HepG2 (cell line): Measurements from ENCODE around the gene ITSN2. TPM values are rescaled to one million over a fixed set of nuclear protein-coding genes. Genes with fewer than 3 reads are reported as not detected.

ENCODE experiments used
- ATAC-seq: fragments of 200-7000 bp; cut with Tn5 transposase; 3 replicates; pipeline ENCODE4 v1.9.1; 2020; ENCODE audit warnings: mild to moderate bottlenecking, moderate library complexity
- BruUV-seq: library from RNA; stranded (reverse); fragments of 400-500 nt; replicated peaks from 2 replicates; lab custom pipeline; 2021; lab: Mats Ljungman, UMichigan
- CTCF ChIA-PET: fragments of 300-600 bp; formaldehyde crosslinking; extraction: SDS; loops from one replicate; lab custom pipeline; 2021; ENCODE audit warnings: low total read pairs, inconsistent platforms, low intra/inter-chr PET ratio; lab: Yijun Ruan, JAX
- POLR2A ChIA-PET: fragments of 350-600 bp; sonication (Branson Sonifier 250); formaldehyde crosslinking; loops from one replicate; lab custom pipeline; 2020; ENCODE audit warnings: antibody characterized with exemption, inconsistent platforms; lab: Yijun Ruan, JAX
- DNase-seq: peaks from one replicate; pipeline ENCODE4 v3.0.0-alpha.2; 2015; ENCODE audit warnings: low spot score
- FAIRE-seq: peaks from 3 replicates; lab custom pipeline; 2011; peaks lifted over from hg19 to GRCh38; lab: Jason Lieb, UNC
- H2AFZ ChIP-seq: one replicate; pipeline ENCODE4 v1.6.1; 2011; ENCODE audit warnings: low read length, inconsistent platforms
- H3K27ac ChIP-seq: fragments of 300-600 bp; 3 replicates; pipeline ENCODE4 v1.8.0; 2011; ENCODE audit warnings: mixed run types, mild to moderate bottlenecking, mixed read lengths, low read length, inconsistent platforms; ENCODE audit not compliant: insufficient read depth; ENCODE audit errors: extremely low read length
- H3K27me3 ChIP-seq, 2 experiments: fragments of 200-600 bp in 1 of 2; 2 replicates in 1 of 2; 3 replicates in 1 of 2; pipeline versions ENCODE4 v1.6.0 to v1.8.0; 2011; ENCODE audit warnings: low read length in 2 of 2, mild to moderate bottlenecking in 2 of 2, moderate library complexity in 2 of 2, inconsistent platforms in 1 of 2; ENCODE audit not compliant: insufficient read depth in 2 of 2, control insufficient read depth in 1 of 2
- H3K36me3 ChIP-seq, 2 experiments: fragments of 200-600 bp in 1 of 2; replicated peaks in 1 of 2; 2 replicates in 1 of 2; 3 replicates in 1 of 2; pipeline versions ENCODE4 v1.5.1 to v1.8.0; 2011; ENCODE audit warnings: low read length in 2 of 2, inconsistent platforms in 1 of 2; ENCODE audit not compliant: insufficient read depth in 2 of 2, control insufficient read depth in 1 of 2
- H3K4me1 ChIP-seq: 2 replicates; pipeline ENCODE4 v1.5.1; 2012; ENCODE audit warnings: low read length, inconsistent platforms; ENCODE audit not compliant: insufficient read depth
- H3K4me2 ChIP-seq: 2 replicates; pipeline ENCODE4 v1.6.0; 2011; ENCODE audit warnings: low read depth, low read length, inconsistent platforms
- H3K4me3 ChIP-seq, 3 experiments: fragments of 200-600 bp in 1 of 3; sonication (generic), shearing (Covaris generic) in 1 of 3; replicated peaks in 1 of 3; 2 replicates each; pipeline ENCODE4 v1.5.1; 2011 to 2016; ENCODE audit warnings: low read length in 3 of 3, inconsistent platforms in 2 of 3, low read depth in 2 of 3, mild to moderate bottlenecking in 2 of 3, control low read depth in 1 of 3, mixed read lengths in 1 of 3; ENCODE audit not compliant: insufficient read depth in 1 of 3
- H3K79me2 ChIP-seq: one replicate; pipeline ENCODE4 v1.6.1; 2011; ENCODE audit warnings: low read length, inconsistent platforms; ENCODE audit not compliant: insufficient read depth
- H3K9ac ChIP-seq: 2 replicates; pipeline ENCODE4 v1.6.0; 2011; ENCODE audit warnings: mild to moderate bottlenecking, low read depth, low read length, inconsistent platforms; ENCODE audit not compliant: insufficient read depth
- H3K9me3 ChIP-seq: 2 replicates; pipeline ENCODE4 v1.5.1; 2012; ENCODE audit warnings: mild to moderate bottlenecking, low read length
- H4K20me1 ChIP-seq: 2 replicates; pipeline ENCODE4 v1.6.0; 2011; ENCODE audit warnings: inconsistent platforms, mild to moderate bottlenecking, low read length, moderate library complexity; ENCODE audit not compliant: insufficient read depth
- PITX1 ChIP-seq: sonication (generic); formaldehyde crosslinking; IDR thresholded peaks from 2 replicates; pipeline ENCODE4 v1.5.1; 2020; ENCODE audit warnings: mild to moderate bottlenecking, missing genetic modification reagents
- ZIK1 ChIP-seq: sonication (generic); formaldehyde crosslinking; IDR thresholded peaks from 2 replicates; pipeline ENCODE4 v1.5.0; 2020; ENCODE audit warnings: mild to moderate bottlenecking, low read depth, missing genetic modification reagents, borderline replicate concordance
- ZMAT3 ChIP-seq: sonication (generic); formaldehyde crosslinking; conservative IDR thresholded peaks from 2 replicates; pipeline ENCODE4 v1.7.0; 2021; ENCODE audit warnings: missing genetic modification reagents
- ZNF136 ChIP-seq: sonication (generic); formaldehyde crosslinking; IDR thresholded peaks from 2 replicates; pipeline ENCODE4 v1.8.1; 2022; ENCODE audit warnings: low read depth, mild to moderate bottlenecking, moderate library complexity, missing genetic modification reagents
- ZNF274 ChIP-seq: sonication (generic); formaldehyde crosslinking; IDR thresholded peaks from 2 replicates; pipeline ENCODE4 v1.5.1; 2020; ENCODE audit warnings: mild to moderate bottlenecking, missing genetic modification reagents
- ZNF639 ChIP-seq: conservative IDR thresholded peaks from 2 replicates; pipeline ENCODE4 v1.6.1; 2018; ENCODE audit warnings: missing genetic modification reagents
- ZNF792 ChIP-seq: IDR thresholded peaks from 2 replicates; pipeline ENCODE4 v1.6.1; 2016
- WGBS: methylation state at CpG from one replicate; pipeline ENCODE4 v1.1.6; 2017; ENCODE audit warnings: low lambda C conversion rate; 5-methylcytosine and 5-hydroxymethylcytosine counted together
- in situ Hi-C: cut with HindIII; loops from 2 replicates; pipeline ENCODE4 v1.10.0; 2017; ENCODE audit warnings: low pct_unique_long_range_greater_than_20kb; ENCODE audit not compliant: extremely low pct_ligation_motif_present
- intact Hi-C: fragments of 100-400 bp; cut with micrococcal nuclease; formaldehyde crosslinking; loops from one replicate; pipeline ENCODE4 v1.10.0; 2022; ENCODE audit not compliant: unreplicated experiment
- polyA plus RNA-seq, 8 experiments: library from polyadenylated mRNA; depleted of rRNA in 3 of 8; stranded (reverse) in 7 of 8; unstranded in 1 of 8; fragments of >200 nt; fragmentation: Illumina TruSeq in 4 of 8; extraction: Trizol in 4 of 8; gene quantifications; 2 replicates each; pipeline versions ENCODE4 v1.2.1 to v1.2.3, GENCODE V29; 2011 to 2016; ENCODE audit warnings: low read depth in 4 of 8, missing spikeins in 1 of 8, mixed read lengths in 1 of 8; ENCODE audit not compliant: insufficient read depth in 1 of 8
- total RNA-seq, 5 experiments: library from RNA; depleted of rRNA; stranded (reverse); fragments of >200 nt; fragmentation: Illumina TruSeq; extraction: Trizol; gene quantifications; 2 replicates each; pipeline ENCODE4 v1.2.3, GENCODE V29; 2016; ENCODE audit warnings: low read depth in 1 of 5

The ITSN2 gene
- total and polyA plus RNA-seq, 2 of the 13 experiments (the other 11 are each of a cell fraction or from before 2014, with no cell fraction given) = 26.0 to 26.6 TPM

DNA sequence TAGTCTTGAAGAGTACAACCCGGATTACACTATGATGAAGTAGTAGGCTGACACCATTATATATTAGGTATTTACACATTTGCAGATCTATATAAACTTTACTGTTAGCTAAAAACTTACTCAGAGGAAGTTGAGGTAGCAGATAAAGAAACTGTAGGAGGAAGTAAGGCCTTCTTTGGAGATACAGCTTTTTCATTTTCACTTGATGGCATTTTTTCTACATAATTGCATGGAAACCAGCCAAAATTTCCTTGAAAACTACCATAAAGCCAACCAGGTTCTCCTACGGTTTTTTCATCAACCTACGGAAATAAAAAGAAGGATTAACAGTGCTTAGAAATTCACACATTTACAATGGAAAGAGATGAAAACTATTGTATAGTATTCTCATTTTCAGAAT is 98.9 kb downstream of the ITSN2 start:
- Histone ChIP-seq H3K4me3 (no peak overlapping the region), H2AFZ (no peak overlapping the region), H3K36me3 (peaks cover 0 to 18% of the 10 kb centered on the region in 2 experiments; a peak in 3 of 5 replicates), H3K79me2 (no peaks in the 10 kb centered on the region), H3K4me2 (no peak overlapping the region), H3K9me3 (no peaks in the 10 kb centered on the region), H4K20me1 (no peaks in the 10 kb centered on the region), H3K4me1 (no peaks in the 10 kb centered on the region), H3K9ac (no peak overlapping the region), H3K27me3 (no peaks in the 10 kb centered on the region), H3K27ac (no peak overlapping the region)
- ChIA-PET CTCF (no interaction called here), POLR2A (no interaction called here)
- no TSS peak for BruUV-seq
- intact Hi-C loops (no loop called here), in situ Hi-C loops (no loop called here)
- TF ChIP-seq PITX1 (CRISPR knock-in tag) = no peak
- TF ChIP-seq ZNF792 = no peak
- TF ChIP-seq ZNF274 = no peak
- DNase-seq = no peak
- FAIRE-seq = no peak
- 94% methylated on average over 3 of the region's 3 CpGs for WGBS
- no peak for ATAC-seq

DNA sequence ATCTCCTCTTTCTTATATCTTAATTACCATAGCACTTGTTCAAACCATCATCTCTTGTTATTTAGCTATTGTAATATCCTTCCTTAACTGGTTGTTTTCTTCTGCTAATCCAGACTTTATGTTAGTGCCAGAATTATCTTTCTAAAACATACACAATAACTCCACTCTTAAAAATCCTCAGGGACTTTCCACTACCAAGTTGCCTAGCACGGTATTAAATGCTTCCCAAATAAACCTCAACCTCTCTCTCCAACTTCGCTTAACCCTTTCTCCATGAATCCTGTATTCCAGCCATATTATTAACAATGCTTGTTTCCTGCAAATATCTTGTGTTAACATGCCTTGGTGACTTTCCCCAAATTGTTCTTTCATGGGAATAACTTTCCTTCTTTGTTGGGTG is 101.0 kb downstream of the ITSN2 start:
- Histone ChIP-seq H3K27ac (no peak overlapping the region), H3K79me2 (no peaks in the 10 kb centered on the region), H3K4me2 (no peak overlapping the region), H3K27me3 (no peaks in the 10 kb centered on the region), H3K9ac (no peak overlapping the region), H4K20me1 (no peaks in the 10 kb centered on the region), H3K4me3 (no peak overlapping the region), H2AFZ (no peak overlapping the region), H3K4me1 (no peaks in the 10 kb centered on the region), H3K9me3 (no peaks in the 10 kb centered on the region), H3K36me3 (peaks cover 0 to 14% of the 10 kb centered on the region in 2 experiments; a peak in 3 of 5 replicates)
- ATAC-seq (no peak), FAIRE-seq (no peak), DNase-seq (no peak)
- TF ChIP-seq ZMAT3 (CRISPR knock-in tag) = no peak
- TF ChIP-seq ZNF136 = no peak
- TF ChIP-seq ZNF639 (CRISPR knock-in tag) = no peak
- no peak for TF ChIP-seq ZIK1 (CRISPR knock-in tag)
- WGBS = 92% methylated on average over 2 of the region's 2 CpGs
- CTCF ChIA-PET = no interaction called here
- BruUV-seq = no TSS peak
- POLR2A ChIA-PET = no interaction called here
- intact Hi-C loops (no loop called here), in situ Hi-C loops (no loop called here)
